ENCODE measurements around the gene NPC1L1.
A peak's percentile ranks its signal among the peaks of the same experiment; 100 is the strongest.

Gene NPC1L1

GRCh38 chr7:44581879-44582603 is 40.9 kb upstream of the NPC1L1 start, which contains the start of gene TMED4:
Gene TMED4 (minus strand): TSS chr7:44582231. CDS start chr7:44582206, 25 bp downstream.
- TF ChIP-seq CTCF (IDR thresholded peaks at IDR 0.05; ENCODE audit: low read depth, low read length, missing control alignments), result no peak
- Histone ChIP-seq H3K36me3 (replicated peaks) (peaks cover 12% of the 10 kb centered on the region), H3K27me3 (replicated peaks) (no peaks in the 10 kb centered on the region), H3K27ac (peak within 1 kb of the TSS; percentile 67), H3K4me3 (ENCODE audit: low read depth, low read length) (peak within 1 kb of the TSS; percentile 86)
- peak; percentile 98 for DNase-seq
- in situ Hi-C loops (cut with HindIII; ENCODE audit: low pct_ligation_motif_present, low sequenced_read_pairs), result no loop called here

GRCh38 chr7:44580945-44581878 is 40.1 kb upstream of the NPC1L1 start:
- no peak for DNase-seq

GRCh38 chr7:44576228-44576627 is 35.1 kb upstream of the NPC1L1 start:
- TF ChIP-seq CTCF (IDR thresholded peaks at IDR 0.05; ENCODE audit: low read depth, low read length, missing control alignments), result no peak
- DNase-seq, result no peak
- in situ Hi-C loops (cut with HindIII; ENCODE audit: low pct_ligation_motif_present, low sequenced_read_pairs), result no loop called here
- Histone ChIP-seq H3K4me3 (ENCODE audit: low read depth, low read length) (no peak overlapping the region), H3K27me3 (replicated peaks) (no peaks in the 10 kb centered on the region), H3K27ac (no peak overlapping the region), H3K36me3 (replicated peaks) (peaks cover 32% of the 10 kb centered on the region)

More at GRCh38 chr7:44580945-44581878, 40.1 kb upstream of the NPC1L1 start:
- Histone ChIP-seq H3K4me3 (ENCODE audit: low read depth, low read length) (peak overlapping the region; percentile 86), H3K27ac (peak overlapping the region; percentile 19), H3K27me3 (replicated peaks) (no peaks in the 10 kb centered on the region), H3K36me3 (replicated peaks) (peaks cover 12% of the 10 kb centered on the region)
- TF ChIP-seq CTCF (IDR thresholded peaks at IDR 0.05; ENCODE audit: low read depth, low read length, missing control alignments), result no peak
- in situ Hi-C loops (cut with HindIII; ENCODE audit: low pct_ligation_motif_present, low sequenced_read_pairs), result no loop called here

GRCh38 chr7:44575054-44575453 is 33.9 kb upstream of the NPC1L1 start:
- no peak overlapping the region for H3K4me3 ChIP-seq (ENCODE audit: low read depth, low read length)
- in situ Hi-C loops (cut with HindIII; ENCODE audit: low pct_ligation_motif_present, low sequenced_read_pairs), result no loop called here
- DNase-seq, result no peak
- no peak for TF ChIP-seq CTCF (IDR thresholded peaks at IDR 0.05; ENCODE audit: low read depth, low read length, missing control alignments)
- no peaks in the 10 kb centered on the region for H3K27me3 ChIP-seq (replicated peaks)
- no peak overlapping the region for H3K27ac ChIP-seq
- peaks cover 44% of the 10 kb centered on the region for H3K36me3 ChIP-seq (replicated peaks)

- in situ Hi-C loops (cut with HindIII; ENCODE audit: low pct_ligation_motif_present, low sequenced_read_pairs), result no loop called here
- Histone ChIP-seq H3K27me3 (replicated peaks) (no peaks in the 10 kb centered on the region), H3K4me3 (ENCODE audit: low read depth, low read length) (peak overlapping the region; percentile 96), H3K27ac (peak overlapping the region; percentile 54), H3K36me3 (replicated peaks) (peaks cover 48% of the 10 kb centered on the region)
- no peak for DNase-seq
- no peak for TF ChIP-seq CTCF (IDR thresholded peaks at IDR 0.05; ENCODE audit: low read depth, low read length, missing control alignments)
These were observed 33.2 kb upstream of the NPC1L1 start for GRCh38 chr7:44574287-44574872.

All from brain microvascular endothelial cell (primary cell).